MM.1S (cell line): ENCODE measurements around the gene RUNX1.

Experiments used
- EZH2 ChIP-seq: fragments of 300-600 bp; sonication (generic); optimal IDR thresholded peaks from 2 replicates; pipeline ENCODE3; 2017; ENCODE audit warnings: low read depth, mild to moderate bottlenecking, antibody characterized with exemption, low read length, mixed read lengths
- EZH2phosphoT487 ChIP-seq: fragments of 300-600 bp; sonication (generic); IDR thresholded peaks from 2 replicates; pipeline ENCODE4 v1.6.1; 2018; ENCODE audit warnings: antibody characterized with exemption, low read length
- TF ChIP-seq, protein P1 (sequence below): fragments of 300-600 bp; sonication (generic); IDR thresholded peaks from 2 replicates; pipeline ENCODE4 v1.5.1; 2016; ENCODE audit warnings: antibody characterized with exemption, low read length, mixed read lengths

DNA sequence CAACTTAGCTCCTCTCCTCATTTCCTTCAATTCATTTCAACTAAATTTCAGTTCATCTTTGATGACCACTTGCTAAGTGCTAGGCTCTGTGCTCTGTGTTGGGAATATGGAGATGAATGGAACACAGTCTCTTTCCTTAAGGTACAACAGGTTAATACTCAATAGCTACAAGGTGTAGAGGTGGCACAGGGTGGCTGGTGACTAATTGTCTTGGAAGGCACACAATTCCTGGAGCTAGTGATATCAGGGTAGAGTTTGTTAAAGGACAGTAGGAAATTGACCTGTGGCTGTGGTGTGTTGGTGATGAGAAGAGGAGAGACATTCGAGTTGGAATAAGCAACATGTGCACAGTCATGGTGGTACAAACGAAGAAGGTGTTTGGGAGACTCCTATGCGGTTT lies 124.9 kb downstream of the RUNX1 start:
- TF ChIP-seq EZH2 (no peak), EZH2phosphoT487 (no peak)
- TF ChIP-seq, protein P1, sequence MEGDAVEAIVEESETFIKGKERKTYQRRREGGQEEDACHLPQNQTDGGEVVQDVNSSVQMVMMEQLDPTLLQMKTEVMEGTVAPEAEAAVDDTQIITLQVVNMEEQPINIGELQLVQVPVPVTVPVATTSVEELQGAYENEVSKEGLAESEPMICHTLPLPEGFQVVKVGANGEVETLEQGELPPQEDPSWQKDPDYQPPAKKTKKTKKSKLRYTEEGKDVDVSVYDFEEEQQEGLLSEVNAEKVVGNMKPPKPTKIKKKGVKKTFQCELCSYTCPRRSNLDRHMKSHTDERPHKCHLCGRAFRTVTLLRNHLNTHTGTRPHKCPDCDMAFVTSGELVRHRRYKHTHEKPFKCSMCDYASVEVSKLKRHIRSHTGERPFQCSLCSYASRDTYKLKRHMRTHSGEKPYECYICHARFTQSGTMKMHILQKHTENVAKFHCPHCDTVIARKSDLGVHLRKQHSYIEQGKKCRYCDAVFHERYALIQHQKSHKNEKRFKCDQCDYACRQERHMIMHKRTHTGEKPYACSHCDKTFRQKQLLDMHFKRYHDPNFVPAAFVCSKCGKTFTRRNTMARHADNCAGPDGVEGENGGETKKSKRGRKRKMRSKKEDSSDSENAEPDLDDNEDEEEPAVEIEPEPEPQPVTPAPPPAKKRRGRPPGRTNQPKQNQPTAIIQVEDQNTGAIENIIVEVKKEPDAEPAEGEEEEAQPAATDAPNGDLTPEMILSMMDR: no peak
